ENCODE measurements around the gene PITPNC1.
A peak's percentile ranks its signal among the peaks of the same experiment; 100 is the strongest.

The PITPNC1 gene

GRCh38 chr17:67582673-67583081 lies 205.6 kb downstream of the PITPNC1 start:
- no peak overlapping the region for H2AFZ ChIP-seq (ENCODE audit: insufficient read depth, low read length, poor library complexity)
- no peak overlapping the region for H3K18ac ChIP-seq (ENCODE audit: low read length)
- no peak overlapping the region for H3K23ac ChIP-seq (ENCODE audit: low read length)
- no peaks in the 10 kb centered on the region for H3K36me3 ChIP-seq (ENCODE audit: control insufficient read depth in 1 of 2, insufficient read depth in 2 of 2, low read length in 2 of 2)
- no peak overlapping the region for H2BK120ac ChIP-seq (ENCODE audit: insufficient read depth, low read length, poor library complexity)
- H3K4me3 ChIP-seq (ENCODE audit: low read depth, low read length) = no peak overlapping the region
- peaks cover 13 to 15% of the 10 kb centered on the region in 2 experiments for H3K4me1 ChIP-seq (ENCODE audit: control insufficient read depth in 1 of 2, insufficient read depth in 2 of 2, low read length in 2 of 2)
- no peak overlapping the region for H3K14ac ChIP-seq (ENCODE audit: low read length)
- no peak overlapping the region for H3K4ac ChIP-seq (ENCODE audit: low read depth, low read length)
- H3K9me3 ChIP-seq (ENCODE audit: insufficient read depth, low read depth, low read length) = no peaks in the 10 kb centered on the region
- no peak overlapping the region for H4K12ac ChIP-seq (ENCODE audit: low read depth, low read length)
- peak overlapping the region; percentile 39 for H4K8ac ChIP-seq (ENCODE audit: low read depth, low read length)
- DNase-seq = no peak
- WGBS (ENCODE audit: extremely low coverage, insufficient coverage, insufficient read length) = no CpG with 5 or more reads among the region's 6 CpGs
- no peaks in the 10 kb centered on the region for H3K79me2 ChIP-seq (ENCODE audit: control insufficient read depth, insufficient read depth, low read length, poor library complexity)
- no peak overlapping the region for H4K91ac ChIP-seq (ENCODE audit: low read depth, low read length)
- H3K79me1 ChIP-seq (ENCODE audit: low read length) = peaks cover 12% of the 10 kb centered on the region
- H3K4me2 ChIP-seq (ENCODE audit: low read length) = no peak overlapping the region
- peak overlapping the region; percentile 47 for H2BK12ac ChIP-seq (ENCODE audit: low read length)
- no peak overlapping the region for H2BK5ac ChIP-seq (ENCODE audit: low read depth, low read length, poor library complexity)
- H3K9ac ChIP-seq (ENCODE audit: low read length) = no peak overlapping the region
- no peak overlapping the region for H2AK5ac ChIP-seq (ENCODE audit: low read length)
- H3K27ac ChIP-seq (ENCODE audit: low read depth, low read length) = no peak overlapping the region
- no peaks in the 10 kb centered on the region for H3K27me3 ChIP-seq (ENCODE audit: insufficient read depth, low read length)

- Histone ChIP-seq H3K27ac (ENCODE audit: low read depth, low read length) (peak overlapping the region; percentile 79), H4K8ac (ENCODE audit: low read depth, low read length) (peak overlapping the region; percentile 18), H3K23ac (ENCODE audit: low read length) (no peak overlapping the region), H3K79me1 (ENCODE audit: low read length) (peaks cover 12% of the 10 kb centered on the region), H3K14ac (ENCODE audit: low read length) (no peak overlapping the region), H2BK12ac (ENCODE audit: low read length) (peak overlapping the region; percentile 51), H3K4me2 (ENCODE audit: low read length) (peak overlapping the region; percentile 9), H4K91ac (ENCODE audit: low read depth, low read length) (no peak overlapping the region), H3K9me3 (ENCODE audit: insufficient read depth, low read depth, low read length) (no peaks in the 10 kb centered on the region), H3K4me3 (ENCODE audit: low read depth, low read length) (no peak overlapping the region), H3K79me2 (ENCODE audit: control insufficient read depth, insufficient read depth, low read length, poor library complexity) (no peaks in the 10 kb centered on the region), H3K27me3 (ENCODE audit: insufficient read depth, low read length) (no peaks in the 10 kb centered on the region), H4K12ac (ENCODE audit: low read depth, low read length) (no peak overlapping the region), H2AK5ac (ENCODE audit: low read length) (no peak overlapping the region), H3K4ac (ENCODE audit: low read depth, low read length) (no peak overlapping the region), H2BK5ac (ENCODE audit: low read depth, low read length, poor library complexity) (no peak overlapping the region), H3K9ac (ENCODE audit: low read length) (no peak overlapping the region), H3K4me1 (ENCODE audit: control insufficient read depth in 1 of 2, insufficient read depth in 2 of 2, low read length in 2 of 2) (peaks cover 11 to 13% of the 10 kb centered on the region in 2 experiments), H3K36me3 (ENCODE audit: control insufficient read depth in 1 of 2, insufficient read depth in 2 of 2, low read length in 2 of 2) (no peaks in the 10 kb centered on the region), H2BK120ac (ENCODE audit: insufficient read depth, low read length, poor library complexity) (no peak overlapping the region), H2AFZ (ENCODE audit: insufficient read depth, low read length, poor library complexity) (no peak overlapping the region), H3K18ac (ENCODE audit: low read length) (no peak overlapping the region)
- peak in 1 of 2 donors; percentile 41 for DNase-seq
- no CpG with 5 or more reads among the region's 4 CpGs for WGBS (ENCODE audit: extremely low coverage, insufficient coverage, insufficient read length)
These were observed 208.1 kb downstream of the PITPNC1 start for GRCh38 chr17:67585077-67585602.

- H4K12ac ChIP-seq (ENCODE audit: low read depth, low read length) = no peak overlapping the region
- peaks cover 11% of the 10 kb centered on the region for H3K79me1 ChIP-seq (ENCODE audit: low read length)
- no peak overlapping the region for H4K8ac ChIP-seq (ENCODE audit: low read depth, low read length)
- H3K36me3 ChIP-seq (ENCODE audit: control insufficient read depth in 1 of 2, insufficient read depth in 2 of 2, low read length in 2 of 2) = no peaks in the 10 kb centered on the region
- H3K23ac ChIP-seq (ENCODE audit: low read length) = no peak overlapping the region
- no peak overlapping the region for H3K9ac ChIP-seq (ENCODE audit: low read length)
- no peak overlapping the region for H3K4me3 ChIP-seq (ENCODE audit: low read depth, low read length)
- no peak overlapping the region for H2BK120ac ChIP-seq (ENCODE audit: insufficient read depth, low read length, poor library complexity)
- no peak overlapping the region for H2AFZ ChIP-seq (ENCODE audit: insufficient read depth, low read length, poor library complexity)
- H3K14ac ChIP-seq (ENCODE audit: low read length) = no peak overlapping the region
- no peak overlapping the region for H2AK5ac ChIP-seq (ENCODE audit: low read length)
- H3K4me1 ChIP-seq (ENCODE audit: control insufficient read depth in 1 of 2, insufficient read depth in 2 of 2, low read length in 2 of 2) = peaks cover 8 to 11% of the 10 kb centered on the region in 2 experiments
- H3K27ac ChIP-seq (ENCODE audit: low read depth, low read length) = no peak overlapping the region
- no peaks in the 10 kb centered on the region for H3K79me2 ChIP-seq (ENCODE audit: control insufficient read depth, insufficient read depth, low read length, poor library complexity)
- no peaks in the 10 kb centered on the region for H3K9me3 ChIP-seq (ENCODE audit: insufficient read depth, low read depth, low read length)
- DNase-seq = no peak
- no peak overlapping the region for H3K18ac ChIP-seq (ENCODE audit: low read length)
- no peak overlapping the region for H4K91ac ChIP-seq (ENCODE audit: low read depth, low read length)
- H3K4me2 ChIP-seq (ENCODE audit: low read length) = no peak overlapping the region
- H2BK5ac ChIP-seq (ENCODE audit: low read depth, low read length, poor library complexity) = no peak overlapping the region
- no peak overlapping the region for H3K4ac ChIP-seq (ENCODE audit: low read depth, low read length)
- no peak overlapping the region for H2BK12ac ChIP-seq (ENCODE audit: low read length)
- H3K27me3 ChIP-seq (ENCODE audit: insufficient read depth, low read length) = no peaks in the 10 kb centered on the region
- WGBS (ENCODE audit: extremely low coverage, insufficient coverage, insufficient read length) = no CpG with 5 or more reads among the region's 9 CpGs
These were observed 211.2 kb downstream of the PITPNC1 start for GRCh38 chr17:67588326-67588725.

GRCh38 chr17:67594115-67594880 lies 217.2 kb downstream of the PITPNC1 start:
- Histone ChIP-seq H3K4me2 (ENCODE audit: low read length) (no peak overlapping the region), H2BK120ac (ENCODE audit: insufficient read depth, low read length, poor library complexity) (no peak overlapping the region), H2BK12ac (ENCODE audit: low read length) (no peak overlapping the region), H3K27me3 (ENCODE audit: insufficient read depth, low read length) (no peaks in the 10 kb centered on the region), H3K4me3 (ENCODE audit: low read depth, low read length) (no peak overlapping the region), H3K9ac (ENCODE audit: low read length) (no peak overlapping the region), H4K12ac (ENCODE audit: low read depth, low read length) (no peak overlapping the region), H2AK5ac (ENCODE audit: low read length) (no peak overlapping the region), H3K14ac (ENCODE audit: low read length) (no peak overlapping the region), H3K79me2 (ENCODE audit: control insufficient read depth, insufficient read depth, low read length, poor library complexity) (no peaks in the 10 kb centered on the region), H3K27ac (ENCODE audit: low read depth, low read length) (no peak overlapping the region), H4K8ac (ENCODE audit: low read depth, low read length) (no peak overlapping the region), H3K79me1 (ENCODE audit: low read length) (no peaks in the 10 kb centered on the region), H3K9me3 (ENCODE audit: insufficient read depth, low read depth, low read length) (no peaks in the 10 kb centered on the region), H3K4ac (ENCODE audit: low read depth, low read length) (no peak overlapping the region), H2AFZ (ENCODE audit: insufficient read depth, low read length, poor library complexity) (no peak overlapping the region), H3K18ac (ENCODE audit: low read length) (no peak overlapping the region), H2BK5ac (ENCODE audit: low read depth, low read length, poor library complexity) (no peak overlapping the region), H4K91ac (ENCODE audit: low read depth, low read length) (no peak overlapping the region), H3K36me3 (ENCODE audit: control insufficient read depth in 1 of 2, insufficient read depth in 2 of 2, low read length in 2 of 2) (no peaks in the 10 kb centered on the region), H3K23ac (ENCODE audit: low read length) (no peak overlapping the region), H3K4me1 (ENCODE audit: control insufficient read depth in 1 of 2, insufficient read depth in 2 of 2, low read length in 2 of 2) (no peaks in the 10 kb centered on the region)
- WGBS (ENCODE audit: extremely low coverage, insufficient coverage, insufficient read length) = no CpG with 5 or more reads among the region's 7 CpGs
- DNase-seq = no peak
